Right renal pelvis (tissue), 4 donors: Measurements from ENCODE around the gene CARD11. TPM values are rescaled to one million over a fixed set of nuclear protein-coding genes. Genes with fewer than 3 reads are reported as not detected.

Source experiments
- DNase-seq, 4 donors: peaks; one replicate each; pipeline ENCODE4 v3.0.0-alpha.2; 2013; ENCODE audit warnings: low read depth in 4 of 4, low spot score in 3 of 4, missing footprints in 1 of 4
- polyA plus RNA-seq, 4 donors: library from polyadenylated mRNA; unstranded; fragments of 120-200 nt; gene quantifications; one replicate each; pipeline ENCODE4 v1.2.1, GENCODE V29; 2013; ENCODE audit not compliant: insufficient read length in 4 of 4

Gene CARD11
- polyA plus RNA-seq, 4 donors = 1.00 to 2.4 (median 1.5) TPM

- DNase-seq = no peak
Measured at GRCh38 chr7:2947058-2947780, 96.4 kb downstream of the CARD11 start.

DNA sequence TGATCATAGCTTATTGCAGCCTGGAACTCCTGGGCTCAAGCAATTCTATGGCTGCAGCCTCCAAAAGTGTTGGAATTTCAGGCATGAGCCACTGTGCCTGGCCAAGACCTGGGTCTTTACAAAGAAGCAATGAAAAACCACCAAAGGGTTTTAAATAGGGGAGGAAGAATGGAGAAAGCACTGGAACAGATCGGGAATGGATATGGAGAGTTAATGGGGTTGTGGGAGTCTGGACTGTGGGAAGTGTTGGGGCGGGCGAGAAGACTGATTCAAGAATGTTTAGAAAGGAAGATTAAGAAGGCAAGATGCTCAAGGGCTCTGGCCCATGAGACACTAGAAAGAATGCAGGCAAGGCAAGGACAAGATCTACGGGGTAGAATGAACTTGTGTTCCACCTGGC is 98.5 kb downstream of the CARD11 start:
- DNase-seq = no peak

DNA sequence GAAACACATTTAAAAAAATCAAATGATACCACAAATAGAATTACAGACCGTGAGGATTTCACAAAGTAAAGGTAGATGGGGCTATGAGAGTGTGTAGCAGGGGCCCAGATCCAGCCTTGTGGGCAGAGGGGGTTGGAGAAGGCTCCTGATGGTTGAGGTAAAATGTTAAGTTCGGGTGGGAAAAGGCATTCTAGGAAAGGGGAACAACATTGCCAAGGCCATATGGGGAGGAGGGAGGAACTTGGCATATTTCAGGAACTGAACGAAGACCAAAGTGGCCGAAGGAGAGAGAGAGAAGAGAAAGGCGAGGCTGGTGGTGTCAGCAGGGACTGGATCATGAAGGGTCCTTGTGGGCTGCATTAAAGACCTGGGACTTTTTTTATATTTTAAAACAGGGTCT is 98.9 kb downstream of the CARD11 start:
- no peak for DNase-seq

DNA sequence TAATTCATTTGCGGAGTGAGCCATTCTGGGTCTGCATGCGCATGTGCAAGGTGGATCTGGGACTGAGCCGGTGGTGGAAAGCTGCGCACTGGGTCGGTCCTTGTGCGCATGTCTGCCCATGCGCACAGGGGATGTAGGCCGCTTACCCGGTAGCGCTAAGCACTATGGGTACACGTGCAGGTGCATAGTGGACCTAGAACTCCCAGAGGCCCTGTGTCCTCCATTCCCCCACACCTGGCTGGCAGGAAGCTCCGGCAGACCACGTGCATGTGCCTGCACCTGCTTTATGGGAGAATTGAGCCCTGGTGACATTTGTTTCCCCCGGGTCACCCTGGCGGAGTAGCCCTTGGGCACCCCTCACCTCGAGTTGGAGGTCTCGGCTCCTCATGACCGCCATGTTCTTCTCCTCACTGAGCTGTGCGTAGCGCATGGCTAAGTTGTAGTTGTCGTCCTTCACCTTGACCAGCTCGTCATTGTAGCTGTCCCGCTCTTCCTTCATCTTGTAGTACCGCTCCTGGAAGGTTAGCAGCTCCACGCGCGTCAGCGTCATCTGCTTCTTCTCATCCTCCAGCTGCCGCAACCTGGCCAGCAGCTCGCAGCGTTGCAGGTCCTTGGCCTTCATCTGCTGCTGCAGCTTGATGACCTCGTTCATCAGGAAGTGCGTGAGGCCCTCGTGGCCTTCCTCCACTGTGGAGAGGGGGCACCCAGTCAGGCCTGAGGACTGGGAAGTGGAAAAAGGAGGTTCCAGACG is 99.6 kb downstream of the CARD11 start:
- DNase-seq = no peak

GRCh38 chr7:2941216-2941859 is 102.3 kb downstream of the CARD11 start:
- no peak for DNase-seq

GRCh38 chr7:2940466-2940865 is 103.2 kb downstream of the CARD11 start:
- DNase-seq = no peak

GRCh38 chr7:2939193-2939885 is 104.3 kb downstream of the CARD11 start:
- no peak for DNase-seq

GRCh38 chr7:2938514-2939192 is 105.0 kb downstream of the CARD11 start:
- DNase-seq = no peak

- DNase-seq = no peak
Measured at GRCh38 chr7:2937701-2938513, 105.8 kb downstream of the CARD11 start.

DNA sequence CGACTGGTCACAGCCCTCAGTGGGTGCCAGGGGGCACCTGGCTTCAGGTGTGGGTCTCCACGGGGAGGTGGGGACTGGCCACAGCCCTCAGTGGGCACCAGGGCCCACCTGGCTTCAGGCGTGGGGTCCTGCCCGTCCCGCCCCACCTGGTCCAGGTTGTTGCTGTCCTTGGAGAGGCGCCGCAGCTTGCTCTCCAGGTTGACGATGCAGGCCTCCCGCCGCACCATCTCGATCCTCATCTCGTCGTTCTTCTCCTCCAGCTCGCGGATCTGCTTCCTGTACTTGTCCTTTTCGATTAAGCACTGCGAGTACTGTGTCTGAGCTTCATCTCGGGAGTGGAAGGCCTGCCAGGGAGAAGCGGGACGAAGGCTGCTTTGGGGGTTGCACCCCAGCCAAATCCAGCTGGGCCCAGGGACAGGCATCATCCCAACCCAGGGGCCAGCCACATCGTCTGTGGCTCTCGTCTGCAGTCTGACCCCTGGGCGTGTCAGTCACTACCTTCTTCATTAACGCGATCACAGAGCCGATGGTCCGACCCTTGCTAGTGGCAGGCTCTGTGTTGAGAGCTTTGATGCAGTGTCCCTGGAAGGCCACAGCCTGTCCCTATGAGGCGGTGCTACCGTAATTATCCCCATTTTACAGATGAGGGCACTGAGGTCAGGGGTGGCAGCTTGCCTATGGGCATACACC is 106.6 kb downstream of the CARD11 start:
- DNase-seq = no peak

- DNase-seq = no peak
Measured at GRCh38 chr7:2936301-2936700, 107.4 kb downstream of the CARD11 start.

GRCh38 chr7:2934984-2935740 is 108.5 kb downstream of the CARD11 start:
- no peak for DNase-seq

GRCh38 chr7:2934211-2934731 is 109.4 kb downstream of the CARD11 start:
- DNase-seq = no peak

GRCh38 chr7:2932402-2933251 is 111.0 kb downstream of the CARD11 start:
- DNase-seq = no peak

GRCh38 chr7:2931034-2931415 is 112.6 kb downstream of the CARD11 start:
- no peak for DNase-seq

DNA sequence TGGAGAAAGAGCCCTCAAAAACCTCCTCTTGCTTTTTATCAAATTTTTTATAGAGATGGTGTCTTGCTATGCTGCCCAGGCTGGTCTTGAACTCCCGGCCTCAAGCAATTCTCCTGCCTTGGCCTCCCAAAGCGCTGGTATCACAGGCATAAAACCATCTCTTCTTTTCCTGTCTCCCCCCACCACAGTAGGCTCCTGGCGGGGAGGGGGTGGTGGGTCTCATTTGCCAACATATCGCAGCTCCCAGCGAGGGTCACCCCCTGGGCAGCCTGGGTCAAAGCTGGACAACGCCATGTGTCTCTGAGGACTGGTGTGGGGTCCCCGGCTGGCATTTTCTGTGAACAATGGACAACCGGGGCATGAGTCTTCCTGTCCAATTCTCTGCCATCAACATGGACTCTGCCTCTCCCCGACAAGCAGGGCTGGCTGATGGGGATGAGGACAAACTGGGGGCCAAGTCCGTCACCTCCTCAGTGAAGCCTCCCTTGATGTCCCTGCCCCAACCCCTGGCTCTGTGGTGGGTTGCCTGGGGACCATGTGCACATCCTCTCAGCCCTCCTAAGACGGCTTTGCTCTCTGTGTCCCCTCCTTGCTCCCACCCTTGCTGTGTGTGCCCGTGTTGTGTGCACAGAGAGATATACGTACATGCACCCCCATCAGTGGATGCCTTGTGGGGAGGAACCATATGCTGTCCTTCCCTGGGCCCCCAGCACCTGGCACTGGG is 113.2 kb downstream of the CARD11 start:
- DNase-seq = no peak
